Activated T-cell treated with anti-CD3 and anti-CD28 coated beads for 4 hours (primary cell): Measurements from ENCODE around the gene DDT.
"Not testable (repeated sequence)": the region's sequence is repeated elsewhere in the genome, so short reads cannot be mapped to it uniquely, and the experiment has no call there.

ENCODE experiments used
- DNase-seq: peaks from one replicate; pipeline ENCODE4 v3.0.0-alpha.2; 2020

The DDT gene

GRCh38 chr22:23974345-23974744, at the start of gene DDT:
Gene DDT (minus strand): TSS chr22:23974441. CDS start chr22:23974414, 27 bp downstream.
- not testable (repeated sequence) for DNase-seq

- no peak for DNase-seq
Observed at GRCh38 chr22:24023204-24023789, 49.1 kb upstream of the DDT start.

GRCh38 chr22:24021304-24021703, 47.1 kb upstream of the DDT start:
- DNase-seq: no peak

GRCh38 chr22:24016156-24016555, 41.9 kb upstream of the DDT start:
- no peak for DNase-seq

- no peak for DNase-seq
Observed at GRCh38 chr22:24011735-24012068, 37.5 kb upstream of the DDT start.

- no peak for DNase-seq
Observed at GRCh38 chr22:24010018-24010391, 35.8 kb upstream of the DDT start.

- no peak for DNase-seq
Observed at GRCh38 chr22:24009227-24010017, 35.2 kb upstream of the DDT start.

GRCh38 chr22:24008381-24009226, 34.4 kb upstream of the DDT start:
- DNase-seq: no peak

GRCh38 chr22:24008022-24008283, 33.7 kb upstream of the DDT start:
- no peak for DNase-seq

GRCh38 chr22:24007253-24008021, 33.2 kb upstream of the DDT start:
- no peak for DNase-seq

GRCh38 chr22:24006914-24007214, 32.6 kb upstream of the DDT start:
- no peak for DNase-seq

- DNase-seq: no peak
Observed at GRCh38 chr22:24006207-24006913, 32.1 kb upstream of the DDT start.

GRCh38 chr22:24005201-24005600, 31.0 kb upstream of the DDT start, which contains the start of gene GSTT4:
Gene GSTT4 (minus strand): TSS chr22:24005453. CDS start chr22:24005356, 97 bp downstream.
- no peak for DNase-seq

GRCh38 chr22:24003887-24004286, 29.6 kb upstream of the DDT start:
- no peak for DNase-seq

GRCh38 chr22:24002851-24003250, 28.6 kb upstream of the DDT start:
- DNase-seq: no peak

GRCh38 chr22:24002272-24002671, 28.0 kb upstream of the DDT start:
- DNase-seq: no peak

- no peak for DNase-seq
Observed at GRCh38 chr22:24001314-24001713, 27.1 kb upstream of the DDT start.

GRCh38 chr22:23999779-24000178, 25.5 kb upstream of the DDT start:
- DNase-seq: not testable (repeated sequence)

GRCh38 chr22:23997092-23997491, 22.9 kb upstream of the DDT start:
- DNase-seq: no peak

- DNase-seq: not testable (repeated sequence)
Observed at GRCh38 chr22:23993581-23994177, 19.4 kb upstream of the DDT start.

GRCh38 chr22:23993080-23993479, 18.8 kb upstream of the DDT start:
- DNase-seq: not testable (repeated sequence)

- not testable (repeated sequence) for DNase-seq
Observed at GRCh38 chr22:23989583-23990244, 15.5 kb upstream of the DDT start.
